Stimulated activated CD8-positive, alpha-beta memory T cell treated with anti-CD3 and anti-CD28 coated beads, Interleukin-2, amount 100 ng/mL, for 48 hours (primary cell): ENCODE data around the gene B4GALT6.

Experiments
- DNase-seq, 2 donors: peaks; one replicate each; pipeline ENCODE4 v3.0.0-alpha.2; 2020; ENCODE audit warnings: low read depth in 2 of 2

B4GALT6 gene

DNA sequence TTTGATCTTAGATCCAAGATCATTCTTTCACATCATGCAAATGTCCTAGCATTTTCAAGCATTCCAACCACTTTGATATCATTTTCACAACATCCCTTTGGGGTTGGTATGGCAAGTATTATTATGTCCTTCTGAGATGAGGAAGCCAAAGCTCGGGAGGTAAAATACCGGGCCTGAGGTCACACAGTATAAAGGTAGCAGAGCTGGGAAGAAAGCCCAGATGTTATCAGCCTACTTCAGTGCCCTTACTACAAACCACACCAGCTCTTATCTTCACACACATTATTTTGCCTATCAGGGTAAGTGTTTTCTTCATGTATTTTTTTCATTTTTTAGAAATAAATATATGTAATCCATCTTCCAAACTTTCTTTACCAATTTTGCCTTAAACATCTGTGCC is 4.2 kb upstream of the B4GALT6 start:
- DNase-seq: no peak

DNA sequence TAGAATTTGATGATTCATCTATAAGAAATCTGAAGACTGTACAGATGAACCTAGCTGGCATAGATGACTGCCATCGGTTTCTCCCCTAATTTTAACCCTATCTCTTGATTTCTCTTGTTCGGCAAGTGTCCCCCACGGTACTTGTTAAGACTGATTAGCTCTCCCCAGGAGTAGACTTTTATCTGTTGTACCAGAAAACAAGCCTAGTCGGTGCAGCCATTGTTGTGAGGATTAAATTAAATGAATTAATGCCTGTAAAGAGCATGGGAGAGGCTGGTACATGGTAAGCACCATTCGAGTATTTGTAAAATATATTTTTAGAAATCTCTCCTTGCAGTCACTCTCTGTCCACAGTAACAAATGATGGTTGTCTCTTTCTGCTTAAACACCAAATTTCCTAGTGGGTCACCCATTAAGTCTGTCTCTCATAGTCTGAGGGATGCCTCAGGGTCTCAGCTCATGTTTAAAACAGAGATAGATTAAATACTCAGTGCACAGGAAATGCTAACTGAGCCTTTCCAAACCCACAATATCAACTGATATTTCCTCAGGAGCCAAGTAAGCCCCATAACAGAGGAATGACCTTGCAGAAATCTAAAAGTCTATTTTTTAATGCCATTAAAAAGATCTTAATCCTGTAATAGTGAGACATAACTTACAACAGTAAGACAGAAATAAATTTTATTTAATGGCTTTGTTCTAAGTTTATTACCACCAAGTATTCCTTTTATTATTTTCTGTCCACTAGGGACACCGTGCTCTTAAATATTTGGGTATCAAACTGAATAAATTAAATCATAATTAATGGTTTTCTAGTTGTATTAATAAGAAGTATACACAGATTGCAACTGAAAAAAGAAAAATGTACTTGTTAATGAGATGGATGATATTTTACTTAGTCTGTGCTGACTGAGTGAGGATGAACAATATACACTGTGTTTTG is 2.9 kb upstream of the B4GALT6 start:
- no peak for DNase-seq

DNA sequence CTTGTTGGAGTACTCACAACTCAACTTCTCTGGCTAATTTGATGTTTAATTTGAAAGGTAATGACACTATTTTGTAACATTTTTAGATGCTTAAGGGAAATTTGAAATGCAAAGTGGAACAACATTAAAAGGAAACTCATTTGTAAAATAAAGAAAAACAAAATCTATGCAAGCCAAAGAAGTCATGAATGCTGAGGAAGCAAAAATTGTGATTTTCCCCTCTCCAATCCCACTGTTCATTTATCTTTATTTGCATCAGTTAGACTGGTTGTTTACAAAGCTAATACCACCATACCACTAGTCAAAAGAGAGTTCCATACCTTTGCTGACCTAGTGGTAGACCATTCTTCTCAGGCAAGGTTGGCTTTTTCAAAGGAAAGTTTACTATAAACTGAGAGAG is 2.2 kb upstream of the B4GALT6 start:
- no peak for DNase-seq

DNA sequence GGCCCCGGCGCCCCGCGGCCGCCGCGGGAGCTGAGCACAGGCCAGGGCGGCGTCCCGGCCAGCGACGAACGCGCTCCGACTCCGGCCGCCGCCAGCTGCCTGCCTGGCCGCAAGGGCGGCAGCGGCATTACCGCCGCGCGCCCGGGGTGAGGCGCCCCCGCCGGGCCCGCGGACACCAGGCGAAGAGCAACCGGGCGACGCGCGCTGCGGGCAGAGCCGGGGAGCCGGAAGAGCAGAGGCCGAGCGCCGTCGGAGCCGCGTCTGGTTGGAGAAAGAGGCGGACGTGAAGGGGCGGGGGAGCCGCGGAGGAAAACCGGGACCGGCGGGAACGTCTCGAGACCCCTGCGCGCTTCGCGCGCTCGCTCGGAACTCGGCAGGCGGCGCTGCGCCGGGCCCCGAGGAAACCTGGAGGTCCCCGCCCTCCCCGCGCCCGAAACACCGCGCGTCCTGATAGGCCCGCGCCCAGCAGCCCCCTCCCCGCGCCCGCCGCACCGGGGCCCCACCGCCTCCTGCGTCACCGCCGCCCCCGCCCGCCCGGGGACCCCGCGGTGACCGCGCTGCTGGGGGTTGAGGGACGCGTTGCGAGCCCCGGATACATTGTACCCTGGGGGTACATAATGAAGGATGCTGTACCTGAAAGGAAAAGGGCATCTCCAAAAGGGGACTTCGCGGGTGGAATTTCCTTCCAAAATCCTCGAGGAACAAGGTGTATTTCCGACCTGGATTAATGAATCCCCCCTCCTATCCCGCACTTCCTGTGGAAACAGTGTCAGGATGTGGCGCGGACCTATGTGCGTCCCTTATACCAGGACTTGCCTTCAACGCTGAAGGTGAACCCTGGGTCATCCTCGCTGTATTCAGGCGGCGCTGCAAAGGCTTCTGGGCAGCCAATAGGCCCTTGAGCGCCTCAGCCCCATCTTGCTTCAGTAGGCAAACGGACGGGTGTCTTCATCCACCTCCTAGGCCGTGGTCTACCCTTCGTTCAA is 1.0 kb upstream of the B4GALT6 start:
- DNase-seq: peak; percentile 29 to 36

DNA sequence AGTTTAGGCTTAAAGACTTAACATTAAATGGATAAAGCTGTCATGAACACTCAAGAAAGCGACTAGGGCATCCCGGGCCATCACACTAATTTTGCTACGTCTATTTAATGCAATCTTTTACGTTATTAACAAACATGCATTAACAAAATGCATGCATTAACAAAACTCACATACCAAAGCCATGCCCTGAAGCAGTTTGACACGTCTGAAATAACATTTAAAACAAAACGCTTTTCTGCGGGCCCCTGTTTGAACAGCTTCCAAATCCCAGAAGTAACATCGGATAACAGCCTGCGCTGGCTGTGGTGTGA is 458 bp downstream of the B4GALT6 start:
- DNase-seq: no peak

DNA sequence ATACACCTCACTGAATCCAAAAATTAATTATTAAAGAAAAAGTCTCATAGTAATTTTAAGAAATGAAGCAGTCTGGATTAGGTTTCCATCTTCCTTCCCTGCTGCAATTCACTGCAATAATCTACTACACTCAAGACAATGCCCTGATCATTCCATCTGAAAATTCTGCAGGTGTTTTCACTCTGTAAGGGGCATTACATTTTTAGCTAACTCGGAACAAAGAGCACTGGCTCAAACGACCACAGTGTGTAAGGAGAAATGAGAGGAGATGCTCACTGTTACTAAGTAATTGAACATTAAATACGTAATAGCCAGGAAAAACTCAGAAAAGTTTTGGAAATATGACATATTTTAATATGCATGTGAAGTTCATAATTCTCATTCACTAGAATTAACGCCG is 1.3 kb downstream of the B4GALT6 start:
- no peak for DNase-seq

DNA sequence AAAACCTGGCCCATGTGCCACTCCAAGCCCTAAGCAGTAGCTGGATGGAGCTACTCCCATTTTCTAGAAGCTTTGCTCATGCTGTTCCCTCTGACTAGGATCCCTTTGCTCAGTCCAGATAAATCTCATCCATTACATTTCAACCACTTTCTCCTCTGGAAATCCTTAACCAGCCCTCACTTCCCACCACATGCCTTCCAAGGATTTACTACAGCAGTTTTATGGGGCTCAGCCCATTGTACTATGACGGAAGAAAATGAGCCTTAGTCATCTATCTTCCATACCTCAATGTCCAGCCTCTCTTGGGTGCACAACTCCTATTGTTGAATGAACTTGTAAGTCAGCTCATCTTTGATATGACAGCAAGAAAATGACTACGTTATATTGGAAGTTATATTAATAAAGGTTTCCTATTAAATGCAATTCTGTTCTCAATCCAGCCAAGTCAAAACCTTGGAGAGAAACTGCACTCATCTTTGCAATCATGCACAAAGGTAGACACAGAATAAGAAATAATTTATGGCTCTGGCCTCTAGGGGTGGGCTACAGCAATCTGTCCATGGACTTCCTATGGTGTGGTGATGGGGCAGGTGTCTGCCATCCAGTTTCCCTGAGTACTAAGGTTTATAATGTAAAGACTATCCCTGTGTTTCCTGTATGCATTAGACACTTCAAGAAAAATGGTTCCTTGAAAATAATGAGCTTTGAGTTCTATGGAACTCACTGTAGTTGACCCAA is 3.4 kb downstream of the B4GALT6 start:
- DNase-seq: no peak

DNA sequence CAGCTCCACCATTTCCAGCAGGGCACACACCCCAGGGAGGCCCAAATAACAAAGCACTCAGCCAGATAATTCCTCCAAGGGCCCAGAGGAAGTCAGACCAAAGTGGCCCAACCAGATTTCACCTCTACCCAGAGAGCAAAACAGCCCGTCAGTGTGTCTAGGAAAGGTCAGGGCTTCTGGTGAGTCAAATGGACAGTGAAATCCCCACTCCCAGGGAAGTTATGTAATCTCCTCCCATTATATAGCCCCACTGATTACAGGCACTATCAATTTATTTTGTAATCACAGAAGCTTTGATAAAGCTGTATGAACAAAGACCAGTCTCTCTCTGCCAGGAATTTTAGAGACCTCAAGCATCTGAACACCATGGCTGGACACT is 4.0 kb downstream of the B4GALT6 start:
- no peak for DNase-seq

DNA sequence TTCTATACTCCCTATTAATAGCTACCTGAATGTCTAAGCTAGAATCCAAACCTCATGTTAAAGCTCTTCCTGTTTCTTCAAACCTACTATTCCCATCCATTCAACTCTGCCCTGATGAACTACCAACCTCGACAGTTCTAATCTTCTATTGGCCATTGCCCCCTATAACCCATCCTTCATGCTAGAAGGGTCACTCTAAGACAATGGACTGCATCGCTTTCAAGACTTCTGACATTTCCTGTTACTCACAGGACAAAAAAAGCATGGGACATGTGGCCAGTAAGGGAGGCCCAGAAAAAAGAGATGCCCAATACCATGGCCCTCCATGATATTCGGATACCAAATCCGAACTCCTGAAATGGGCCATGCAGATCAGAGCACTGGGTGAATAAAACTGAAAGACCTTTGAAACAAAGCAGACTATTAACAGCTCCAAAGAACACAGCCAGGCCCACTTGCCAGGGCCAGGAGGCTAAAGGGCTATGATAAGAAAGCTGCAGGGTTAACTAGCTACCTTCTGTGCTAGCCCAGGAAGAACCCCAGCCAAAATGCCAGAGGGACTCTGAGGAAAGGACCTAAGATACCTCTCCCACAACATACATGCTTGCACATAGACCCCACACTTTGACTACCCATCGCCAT is 4.5 kb downstream of the B4GALT6 start:
- DNase-seq: no peak

DNA sequence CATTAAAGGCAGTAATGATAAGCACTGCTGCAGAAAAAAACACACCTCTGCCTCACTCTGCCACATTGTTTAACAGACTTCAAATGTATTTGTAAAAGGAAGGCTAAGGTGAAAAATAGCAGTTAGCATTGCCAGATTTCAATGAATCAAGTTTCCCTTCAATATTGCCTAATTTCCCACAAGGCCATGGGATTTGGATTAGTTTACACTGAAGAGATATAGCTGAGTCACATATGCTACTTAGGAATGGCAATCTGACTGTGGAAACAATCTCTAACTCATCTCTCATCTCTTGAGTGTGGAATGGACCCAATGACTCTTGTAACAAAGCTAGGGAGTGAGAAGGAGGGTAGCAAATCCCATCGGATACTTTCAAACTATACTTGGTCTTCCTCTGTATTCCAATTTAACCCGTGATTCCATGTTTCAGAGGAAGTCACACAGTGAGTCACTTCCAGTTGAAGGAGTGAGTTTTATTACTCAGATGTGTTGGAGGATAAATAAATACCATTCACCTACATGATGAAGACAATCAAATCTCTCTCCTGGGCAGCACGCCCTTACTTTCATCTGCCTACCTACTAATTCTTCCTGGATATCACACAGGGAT is 5.1 kb downstream of the B4GALT6 start:
- no peak for DNase-seq

DNA sequence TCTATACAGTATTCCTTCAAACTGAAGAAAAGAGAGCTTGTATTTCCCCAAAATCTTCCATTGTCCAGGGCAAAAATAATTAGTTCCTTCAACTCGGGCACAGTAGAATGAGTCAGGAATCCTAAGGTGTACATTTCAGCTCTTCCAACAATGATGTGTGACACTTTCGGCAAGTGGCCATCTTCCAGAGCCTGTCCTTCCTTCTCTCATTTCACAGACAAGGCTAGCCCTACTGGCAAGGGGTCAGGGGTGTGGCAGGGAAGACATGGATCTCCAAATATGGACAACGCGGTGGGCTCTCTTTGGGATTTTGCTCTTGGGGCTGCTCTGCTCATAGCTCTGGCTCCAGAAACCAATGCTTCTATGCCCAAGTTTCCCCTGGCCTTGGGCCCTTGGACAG is 6.0 kb downstream of the B4GALT6 start:
- DNase-seq: no peak

DNA sequence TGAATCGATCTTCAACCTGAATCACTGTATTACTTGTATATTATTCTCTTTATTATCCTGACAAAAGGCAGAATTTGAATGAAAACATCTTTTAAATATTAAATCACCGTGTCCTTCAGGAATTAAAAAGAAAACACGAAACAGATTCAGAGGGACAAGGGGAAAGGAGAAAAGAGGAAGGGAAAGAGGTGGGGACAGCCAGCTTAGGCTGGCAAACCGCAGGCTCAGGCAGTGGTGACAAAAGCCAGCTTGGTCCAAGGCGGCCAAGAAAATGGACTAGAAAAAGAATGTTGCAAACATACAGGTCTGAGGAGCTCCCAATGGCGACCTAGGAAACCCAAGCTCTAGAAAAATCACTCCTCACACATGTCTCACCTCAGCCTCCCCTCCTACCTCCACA is 6.8 kb downstream of the B4GALT6 start:
- DNase-seq: no peak

DNA sequence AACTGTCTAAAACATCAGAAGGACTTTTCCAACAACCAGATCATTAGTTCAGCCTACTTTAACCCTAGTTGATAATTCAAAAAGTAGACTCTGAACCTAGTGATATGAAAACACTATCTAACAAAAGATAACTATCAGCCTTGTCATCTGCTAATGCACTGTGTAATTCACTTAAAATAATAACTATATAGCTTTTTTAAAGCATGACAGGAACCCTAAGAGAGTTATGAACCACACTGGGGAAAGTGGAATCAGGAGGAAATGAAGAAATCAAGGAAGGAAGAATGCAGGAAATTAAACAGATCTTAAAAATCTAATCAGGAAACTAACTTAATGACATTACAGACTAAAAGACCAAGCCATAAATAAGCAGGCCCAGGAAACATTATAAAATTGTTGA is 9.0 kb downstream of the B4GALT6 start:
- DNase-seq: no peak

DNA sequence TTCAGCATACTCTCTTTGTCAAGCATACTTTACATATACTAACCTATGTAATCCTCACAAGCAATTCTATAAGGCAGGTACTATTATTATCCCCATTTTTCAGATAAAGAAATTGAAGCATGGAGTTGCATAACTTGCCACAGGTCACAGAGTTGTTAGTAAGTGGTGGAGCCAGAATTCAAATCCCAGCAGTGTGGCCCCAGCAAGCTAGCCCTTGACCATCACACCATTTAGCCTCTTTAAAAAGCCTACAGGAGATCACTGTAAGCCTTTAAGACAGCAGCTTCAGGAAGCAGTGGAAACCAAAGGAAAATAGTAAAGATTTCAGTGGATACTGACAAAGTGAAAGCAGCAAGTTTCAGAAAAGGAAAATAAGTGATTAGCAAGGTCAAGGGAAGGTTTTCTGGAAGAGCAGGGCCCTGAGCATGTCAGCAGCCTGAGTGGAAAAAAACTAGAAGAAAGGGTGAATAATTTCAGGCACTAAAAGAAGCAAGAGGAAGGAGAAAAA is 11.7 kb downstream of the B4GALT6 start:
- DNase-seq: no peak

DNA sequence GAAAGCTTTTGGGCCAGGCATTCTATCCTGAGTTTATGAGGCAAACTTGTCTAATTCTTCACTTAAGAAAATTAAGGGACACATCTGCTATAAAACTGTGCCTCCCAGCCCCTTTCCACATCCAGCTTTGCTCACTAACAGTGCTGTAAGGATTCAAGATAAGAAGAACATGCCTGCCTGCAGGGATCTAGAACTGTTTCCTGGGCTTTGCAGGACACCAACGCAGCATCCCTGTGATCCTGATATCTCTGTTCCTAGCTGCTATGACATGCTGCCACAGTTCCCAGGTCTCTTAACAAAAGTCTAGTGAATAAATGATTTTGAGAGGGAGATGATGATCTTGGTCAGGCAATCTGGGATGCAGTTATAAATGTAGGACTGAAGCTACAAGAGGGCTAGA is 12.4 kb downstream of the B4GALT6 start:
- no peak for DNase-seq

DNA sequence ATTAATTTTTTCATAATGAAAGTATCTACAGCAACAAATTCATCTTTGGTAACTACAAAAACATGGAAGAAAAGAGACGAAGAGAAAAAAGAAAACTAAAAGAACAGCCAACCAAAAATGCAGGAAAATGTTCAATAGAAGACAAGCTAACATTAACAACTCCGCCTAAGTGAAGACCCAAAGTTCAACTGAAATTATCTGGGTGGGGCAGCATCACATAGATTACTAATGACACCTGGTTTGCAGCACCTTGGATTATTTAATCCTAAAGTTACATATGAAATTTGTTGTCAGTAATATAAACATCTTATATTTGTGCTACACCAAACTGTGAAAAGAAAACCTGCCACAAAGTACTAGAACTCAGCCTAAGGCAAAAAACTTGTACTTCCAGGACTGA is 14.8 kb downstream of the B4GALT6 start:
- DNase-seq: no peak

DNA sequence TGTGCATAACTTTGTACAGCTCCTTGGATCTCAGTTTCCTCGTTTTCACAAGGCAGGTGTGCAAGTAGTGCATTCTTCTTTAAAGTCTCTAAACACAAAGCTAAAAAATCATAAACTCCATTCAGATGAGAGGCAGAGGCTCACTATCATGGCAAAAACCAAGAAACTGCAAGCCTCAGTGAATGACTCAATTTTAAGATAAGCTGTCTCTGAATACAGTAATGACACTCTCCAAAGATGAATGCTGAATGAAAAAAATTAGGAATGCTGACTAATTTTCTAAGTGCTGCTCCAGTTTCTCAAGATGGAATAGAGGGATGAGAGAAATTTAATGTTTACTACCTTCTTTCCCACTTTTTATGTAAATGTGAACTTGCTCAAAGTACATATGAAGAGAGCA is 17.2 kb downstream of the B4GALT6 start:
- DNase-seq: no peak

DNA sequence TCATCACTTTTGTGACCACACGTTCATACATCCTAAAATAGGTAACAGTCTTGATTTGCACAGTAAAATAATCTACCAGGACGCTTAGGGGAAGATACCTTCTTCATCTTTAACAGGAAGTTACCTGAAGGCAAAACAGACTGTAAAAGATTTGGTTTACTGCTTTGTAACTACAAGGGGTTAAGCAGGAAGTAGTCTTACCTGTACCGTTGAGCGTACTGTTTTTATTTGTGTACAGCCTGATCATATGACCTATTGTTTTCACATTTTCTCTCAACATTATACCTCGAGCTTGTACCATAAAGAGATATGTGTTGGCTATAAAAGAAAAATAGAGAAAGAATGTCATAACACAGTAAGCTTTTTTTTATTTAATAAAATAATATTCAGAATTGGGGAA is 18.3 kb downstream of the B4GALT6 start:
- DNase-seq: no peak

DNA sequence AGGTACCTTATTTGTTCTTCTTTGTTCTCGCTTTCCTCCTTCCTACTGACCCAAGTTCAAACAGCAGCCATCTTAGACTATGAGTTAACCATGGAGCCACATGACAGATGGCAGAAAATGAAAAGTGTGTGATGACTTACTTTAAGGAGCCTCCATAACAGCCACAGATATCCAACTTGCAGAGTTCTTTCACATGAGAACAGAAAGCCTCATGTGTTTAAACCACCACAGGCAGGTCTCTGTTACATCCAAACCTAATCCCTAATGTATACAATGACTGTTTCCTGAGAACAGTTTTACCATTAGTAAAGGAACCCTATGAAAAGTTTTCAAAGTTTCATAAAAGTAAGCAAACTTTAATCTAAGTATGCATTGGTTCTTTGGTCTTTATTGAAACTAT is 20.3 kb downstream of the B4GALT6 start:
- no peak for DNase-seq

DNA sequence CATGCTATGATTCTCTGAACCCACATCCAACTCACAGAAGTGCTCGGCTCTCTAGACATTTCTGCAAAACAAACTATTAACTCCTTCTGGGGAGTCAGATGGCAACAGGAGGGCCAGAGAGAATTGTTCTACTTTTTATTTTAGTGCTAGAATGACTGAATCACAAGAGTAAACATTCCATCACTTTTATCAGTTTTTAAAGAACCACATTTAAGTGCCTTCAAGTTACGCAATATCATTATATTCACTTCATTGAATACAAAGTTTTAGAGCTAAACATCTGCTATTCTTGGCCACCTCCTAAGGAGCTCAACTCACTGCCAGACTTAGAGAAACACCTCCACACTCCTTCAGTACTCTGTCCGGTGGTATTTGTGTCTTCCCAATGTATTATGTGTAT is 22.4 kb downstream of the B4GALT6 start:
- DNase-seq: no peak

DNA sequence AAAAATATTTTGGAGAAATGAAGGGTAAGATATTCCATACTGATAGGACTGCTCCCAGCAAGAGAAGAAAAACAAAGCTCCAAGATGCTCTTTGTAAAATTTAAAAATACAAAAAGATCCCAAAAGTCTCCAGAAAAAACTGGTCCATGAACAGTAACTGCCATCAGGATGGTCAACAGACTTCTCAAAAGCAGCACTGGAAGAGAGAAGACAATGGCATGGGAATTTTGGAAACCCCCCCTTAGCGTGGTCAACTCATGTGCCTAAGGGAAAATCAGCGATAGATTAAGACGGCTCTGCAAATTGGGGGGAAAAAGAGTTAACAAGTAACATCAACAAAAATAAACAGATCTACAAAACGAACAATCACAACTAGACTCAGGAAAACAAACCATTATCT is 23.6 kb downstream of the B4GALT6 start:
- DNase-seq: no peak
